Fibroblast of pulmonary artery (primary cell): ENCODE data around the gene UPF2.
"Not testable (repeated sequence)": the region's sequence is repeated elsewhere in the genome, so short reads cannot be mapped to it uniquely, and the experiment has no call there.

Experiments
- DNase-seq: peaks from one replicate; pipeline ENCODE4 v3.0.0-alpha.2; 2010; ENCODE audit warnings: low read depth
- H3K4me3 ChIP-seq: replicated peaks from 2 replicates; pipeline ENCODE4 v1.5.1; 2011; ENCODE audit warnings: low read depth, mild to moderate bottlenecking, control low read depth, low read length, moderate library complexity
- CTCF ChIP-seq: IDR thresholded peaks from 2 replicates; pipeline ENCODE4 v1.5.1; 2011; ENCODE audit warnings: mild to moderate bottlenecking, control low read depth, low read length, inconsistent platforms; ENCODE audit errors: missing control alignments

The UPF2 gene

GRCh38 chr10:12077580-12078180 is 35.1 kb upstream of the UPF2 start:
- H3K4me3 ChIP-seq, result no peak overlapping the region
- no peak for TF ChIP-seq CTCF
- no peak for DNase-seq

DNA sequence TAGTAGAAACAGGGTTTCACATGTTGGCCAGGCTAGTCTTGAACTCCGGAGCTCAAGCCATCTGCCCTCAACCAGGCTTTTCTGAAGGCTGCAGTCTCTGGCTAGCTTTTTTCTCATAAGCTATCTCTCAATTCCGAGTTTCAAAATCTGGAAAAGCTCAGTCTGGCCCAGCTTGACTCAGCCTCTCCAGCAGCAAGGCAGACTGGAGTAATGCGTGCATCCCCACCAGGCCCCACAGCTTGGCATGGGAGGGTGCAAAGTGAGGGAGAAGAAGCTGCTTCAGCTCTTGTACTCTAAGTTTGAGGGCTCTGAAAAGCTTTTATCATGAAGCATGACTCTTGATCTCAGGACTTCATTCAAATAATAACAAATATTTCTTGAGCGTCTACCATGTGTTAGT is 30.9 kb upstream of the UPF2 start:
- no peak for TF ChIP-seq CTCF
- H3K4me3 ChIP-seq, result no peak overlapping the region
- no peak for DNase-seq

DNA sequence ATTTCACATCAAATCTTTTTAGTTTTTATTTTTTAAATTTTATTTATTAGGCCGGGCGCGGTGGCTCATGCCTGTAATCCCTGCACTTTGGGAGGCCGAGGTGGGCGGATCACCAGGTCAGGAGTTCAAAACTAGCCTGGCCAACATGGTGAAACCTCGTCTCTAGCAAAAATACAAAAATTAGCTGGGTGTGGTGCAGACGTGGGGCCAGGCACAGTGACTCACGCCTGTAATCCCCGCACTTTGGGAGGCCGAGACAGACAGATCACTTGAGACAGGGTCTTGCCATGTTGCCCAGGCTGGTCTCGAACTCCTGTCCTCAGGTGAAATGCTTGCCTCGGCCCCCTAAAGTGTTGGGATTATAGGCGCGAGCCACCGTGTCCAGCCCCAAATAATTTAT is 28.8 kb upstream of the UPF2 start:
- DNase-seq, result not testable (repeated sequence)

GRCh38 chr10:12068449-12069269 is 26.1 kb upstream of the UPF2 start, which contains the start of gene DHTKD1:
DHTKD1 (plus strand) TSS chr10:12068954; CDS start chr10:12069034, 80 bp downstream.
- DNase-seq, result peak; percentile 96
- peak within 1 kb of the TSS; percentile 73 for H3K4me3 ChIP-seq
- peak; percentile 31 for TF ChIP-seq CTCF

More for the DNA sequence above, 28.8 kb upstream of the UPF2 start:
- not testable (repeated sequence) for H3K4me3 ChIP-seq

- TF ChIP-seq CTCF, result no peak
- no peak overlapping the region for H3K4me3 ChIP-seq
- peak; percentile 36 for DNase-seq
These were observed 24.7 kb upstream of the UPF2 start for GRCh38 chr10:12067336-12067735.

- TF ChIP-seq CTCF, result no peak
- DNase-seq, result no peak
- H3K4me3 ChIP-seq, result no peak overlapping the region
These were observed 20.8 kb upstream of the UPF2 start for GRCh38 chr10:12063483-12063818.

DNA sequence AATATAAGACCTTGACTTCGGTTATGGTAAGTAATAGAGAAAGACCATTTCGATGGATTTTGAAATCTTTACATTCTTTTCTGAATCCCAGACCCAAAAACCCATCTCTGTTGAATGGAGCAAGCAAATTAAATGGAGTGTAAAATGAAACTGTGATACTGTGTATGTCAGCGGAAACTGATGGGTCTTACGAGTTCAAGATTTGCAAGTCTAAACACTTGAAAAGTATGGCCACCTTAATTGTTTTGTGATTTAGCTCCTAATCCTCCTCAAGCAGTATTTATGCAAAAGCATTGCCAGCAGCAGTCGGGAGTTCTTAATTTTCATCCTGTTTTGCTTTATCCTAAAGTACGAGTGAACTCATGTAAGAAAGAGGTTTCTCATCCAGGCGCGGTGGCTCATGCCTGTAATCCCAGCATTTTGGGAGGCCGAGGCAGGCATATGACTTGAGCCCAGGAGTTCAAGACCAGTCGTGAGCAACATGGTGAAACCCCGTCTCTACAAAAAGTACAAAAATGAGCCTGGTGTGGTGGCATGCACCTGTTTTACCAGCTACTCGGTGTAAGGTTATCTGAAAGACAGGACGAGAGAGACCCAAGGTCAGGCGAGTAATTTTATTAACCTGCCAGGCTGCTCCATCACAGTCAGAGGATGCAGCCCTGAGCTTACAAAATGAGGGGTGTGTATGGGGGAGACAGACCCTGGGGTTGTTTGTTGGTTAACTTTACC is 20.3 kb upstream of the UPF2 start:
- no peak for TF ChIP-seq CTCF
- no peak for DNase-seq
- H3K4me3 ChIP-seq, result no peak overlapping the region
